SJCRH30 (cell line): ENCODE measurements around the gene ATP5ME. TPM values are rescaled to one million over a fixed set of nuclear protein-coding genes. Genes with fewer than 3 reads are reported as not detected.
A peak's percentile ranks its signal among the peaks of the same experiment; 100 is the strongest.
"Not testable (repeated sequence)": the region's sequence is repeated elsewhere in the genome, so short reads cannot be mapped to it uniquely, and the experiment has no call there.

Experiments
- DNase-seq, 2 experiments: peaks; one replicate each; pipeline ENCODE4 v3.0.0-alpha.2; 2015 to 2020
- H3K27ac ChIP-seq: fragments of 250-450 bp; sonication (Bioruptor Pico); 2 replicates; pipeline ENCODE4 v1.5.1; 2020; ENCODE audit warnings: mild to moderate bottlenecking, moderate library complexity
- H3K27me3 ChIP-seq: fragments of 250-450 bp; sonication (Bioruptor Pico); 2 replicates; pipeline ENCODE4 v1.5.1; 2020; ENCODE audit warnings: mild to moderate bottlenecking, moderate library complexity
- H3K36me3 ChIP-seq: fragments of 250-450 bp; sonication (Bioruptor Pico); 2 replicates; pipeline ENCODE4 v1.5.1; 2020; ENCODE audit warnings: mild to moderate bottlenecking, moderate library complexity
- H3K4me1 ChIP-seq: fragments of 250-450 bp; sonication (Bioruptor Pico); 2 replicates; pipeline ENCODE4 v1.5.1; 2020; ENCODE audit warnings: mild to moderate bottlenecking, moderate library complexity
- H3K4me3 ChIP-seq: fragments of 250-450 bp; sonication (Bioruptor Pico); 2 replicates; pipeline ENCODE4 v1.5.1; 2020; ENCODE audit warnings: mild to moderate bottlenecking, moderate library complexity
- H3K9me3 ChIP-seq: fragments of 250-450 bp; sonication (Bioruptor Pico); replicated peaks from 2 replicates; pipeline ENCODE4 v1.5.1; 2020; ENCODE audit warnings: mild to moderate bottlenecking, moderate library complexity
- total RNA-seq: library from RNA; depleted of rRNA; stranded (reverse); fragments of >200 nt; shearing (Covaris generic); gene quantifications from 2 replicates; pipeline ENCODE4 v1.2.3, GENCODE V29; 2014

ATP5ME gene
- total RNA-seq, 1 experiment from 2014 or later = 338 TPM

DNA sequence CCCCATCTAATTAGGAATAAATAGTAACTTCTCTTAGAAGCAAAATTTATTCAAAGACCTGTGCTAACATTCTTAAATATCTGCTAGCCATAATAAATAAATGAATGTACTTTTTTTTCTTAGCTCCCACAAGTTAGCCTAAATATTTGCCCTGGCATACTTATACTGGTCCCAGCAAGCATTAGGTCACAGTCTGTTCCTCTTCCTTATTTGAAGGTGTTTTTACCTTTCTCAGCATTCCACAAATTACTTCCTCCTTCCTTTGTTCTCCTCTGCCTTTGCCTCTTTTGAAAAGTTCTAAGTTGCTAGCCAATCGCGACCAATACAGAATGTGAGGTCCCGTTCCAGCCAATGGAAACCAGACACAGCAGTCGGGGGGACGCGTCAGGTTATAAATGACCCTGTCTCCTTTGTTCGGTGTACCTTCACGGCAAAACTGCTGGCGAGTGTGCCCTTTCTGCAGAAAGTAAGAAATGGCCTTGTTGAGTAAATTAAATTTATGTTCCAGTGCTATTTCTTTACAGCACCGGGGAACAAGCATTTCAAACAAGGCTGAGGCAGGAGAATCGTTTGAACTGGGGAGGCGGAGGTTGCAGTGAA lies 20.4 kb upstream of the ATP5ME start:
- H3K36me3 ChIP-seq, DNase-seq, H3K4me3 ChIP-seq, H3K9me3 ChIP-seq, H3K4me1 ChIP-seq, H3K27me3 ChIP-seq, H3K27ac ChIP-seq: not testable (repeated sequence)

DNA sequence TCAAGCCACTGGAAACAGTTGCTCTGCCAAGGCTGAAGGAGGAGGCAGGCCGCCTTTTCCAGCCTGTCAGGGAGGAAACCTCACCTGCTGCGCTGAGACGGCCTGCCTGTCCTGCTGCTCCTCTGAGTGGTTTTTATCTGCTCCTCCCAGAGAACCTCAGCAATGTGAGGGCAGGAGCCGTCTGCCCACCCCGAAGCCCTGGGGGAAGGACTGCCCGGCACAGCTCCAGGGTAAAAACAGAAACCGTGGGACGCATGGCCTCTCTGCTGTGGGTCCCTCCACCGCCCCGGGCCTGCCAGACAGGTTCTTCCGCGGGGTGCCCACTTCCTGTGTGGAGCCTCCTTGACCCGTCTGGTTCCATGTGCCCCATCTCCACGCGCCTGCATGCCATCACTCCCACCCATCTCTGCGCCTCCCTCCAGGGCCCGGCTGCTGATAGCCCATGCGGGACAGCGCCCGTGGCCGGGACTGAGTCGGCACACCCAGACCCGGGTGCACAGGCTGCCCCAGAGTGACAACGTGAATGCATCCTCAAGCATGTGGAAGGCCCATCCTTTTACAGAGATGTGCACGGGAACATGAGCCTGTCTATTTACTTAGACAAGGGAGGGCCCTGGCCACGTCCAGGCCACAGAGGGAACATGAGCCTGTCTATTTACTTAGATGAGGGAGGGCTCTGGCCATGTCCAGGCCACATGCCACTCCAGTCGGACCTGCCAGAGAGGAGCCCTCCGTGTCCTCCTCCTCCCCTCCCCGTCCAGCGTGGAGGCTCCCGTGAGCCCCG lies 18.9 kb upstream of the ATP5ME start:
- Histone ChIP-seq H3K4me1 (no peaks in the 10 kb centered on the region), H3K27ac (no peak overlapping the region), H3K4me3 (no peak overlapping the region), H3K9me3 (no peaks in the 10 kb centered on the region), H3K27me3 (no peaks in the 10 kb centered on the region), H3K36me3 (no peaks in the 10 kb centered on the region)
- DNase-seq = no peak

DNA sequence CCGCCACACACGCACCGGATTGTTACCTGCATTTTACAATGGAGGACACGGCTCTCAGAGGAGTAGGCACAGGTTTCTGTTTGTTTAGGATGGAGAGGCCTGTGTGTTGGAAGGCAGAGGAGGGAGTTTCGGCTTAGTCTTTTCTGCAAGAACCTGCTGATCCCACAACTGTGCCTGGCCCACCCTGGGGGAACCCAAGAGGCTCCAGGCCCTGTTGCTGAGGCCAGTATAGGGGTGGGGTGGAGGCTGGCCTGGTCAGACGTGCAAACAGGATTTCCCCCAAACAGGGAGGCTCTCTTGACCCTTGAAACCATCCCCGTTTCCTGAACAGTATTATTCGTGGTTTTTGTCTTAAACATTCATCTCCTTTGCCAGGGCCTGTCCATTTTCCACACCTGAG lies 15.6 kb upstream of the ATP5ME start:
- Histone ChIP-seq H3K36me3 (no peaks in the 10 kb centered on the region), H3K27ac (no peak overlapping the region), H3K4me3 (no peak overlapping the region), H3K9me3 (no peaks in the 10 kb centered on the region), H3K27me3 (no peaks in the 10 kb centered on the region), H3K4me1 (peaks cover 15% of the 10 kb centered on the region)
- no peak for DNase-seq

DNA sequence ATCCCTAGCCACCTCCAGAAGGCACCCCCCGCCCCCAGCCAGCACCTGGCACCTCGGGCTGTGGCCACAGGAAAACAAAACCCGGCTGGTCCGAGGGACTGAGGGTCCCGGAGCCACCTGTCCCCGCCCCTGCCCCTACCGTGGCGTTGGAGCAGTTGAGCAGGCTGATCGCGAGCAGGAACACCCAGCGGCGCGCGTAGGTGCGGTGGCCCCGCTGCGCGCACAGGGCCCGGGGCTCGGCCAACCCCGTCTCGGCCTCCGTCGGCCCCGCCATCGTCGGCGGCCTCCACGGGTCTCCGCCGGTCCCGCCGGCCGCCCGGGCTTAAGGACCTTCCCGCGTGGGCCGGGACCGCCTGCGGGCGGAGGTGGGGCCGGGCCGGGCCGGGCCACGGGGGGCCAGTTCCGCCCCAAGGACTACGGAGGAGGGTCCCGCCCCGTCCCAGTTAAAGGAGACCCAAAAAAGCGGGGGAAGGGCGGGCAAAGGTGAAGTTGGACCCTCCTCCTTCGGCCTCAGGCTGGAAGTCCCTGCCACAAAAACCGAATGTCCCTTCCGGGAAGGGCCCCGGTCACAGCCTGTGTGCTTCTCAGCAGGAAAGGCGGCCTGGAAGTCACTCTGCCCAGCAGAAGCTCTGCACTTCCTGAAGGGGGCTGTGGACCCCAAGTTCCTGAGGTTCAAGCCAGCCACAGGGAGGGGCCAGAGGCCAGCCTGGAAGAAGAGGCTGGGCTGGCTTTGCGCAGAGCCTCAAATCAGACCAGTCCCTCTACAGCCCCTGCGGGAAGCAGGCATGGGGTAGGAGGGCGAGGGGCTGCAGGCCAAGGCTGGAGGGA lies 15.0 kb upstream of the ATP5ME start, which contains the start of gene SLC49A3:
Gene SLC49A3, minus strand, starts transcription at position 298 of the 828 bp plus-strand sequence. Its CDS starts 24 bp downstream, at position 274.
- H3K27ac ChIP-seq = no peak within 1 kb of the TSS
- H3K9me3 ChIP-seq = no peaks in the 10 kb centered on the region
- H3K4me3 ChIP-seq = no peak within 1 kb of the TSS
- no peak for DNase-seq
- no peaks in the 10 kb centered on the region for H3K27me3 ChIP-seq
- H3K36me3 ChIP-seq = no peaks in the 10 kb centered on the region
- H3K4me1 ChIP-seq = peaks cover 15% of the 10 kb centered on the region

DNA sequence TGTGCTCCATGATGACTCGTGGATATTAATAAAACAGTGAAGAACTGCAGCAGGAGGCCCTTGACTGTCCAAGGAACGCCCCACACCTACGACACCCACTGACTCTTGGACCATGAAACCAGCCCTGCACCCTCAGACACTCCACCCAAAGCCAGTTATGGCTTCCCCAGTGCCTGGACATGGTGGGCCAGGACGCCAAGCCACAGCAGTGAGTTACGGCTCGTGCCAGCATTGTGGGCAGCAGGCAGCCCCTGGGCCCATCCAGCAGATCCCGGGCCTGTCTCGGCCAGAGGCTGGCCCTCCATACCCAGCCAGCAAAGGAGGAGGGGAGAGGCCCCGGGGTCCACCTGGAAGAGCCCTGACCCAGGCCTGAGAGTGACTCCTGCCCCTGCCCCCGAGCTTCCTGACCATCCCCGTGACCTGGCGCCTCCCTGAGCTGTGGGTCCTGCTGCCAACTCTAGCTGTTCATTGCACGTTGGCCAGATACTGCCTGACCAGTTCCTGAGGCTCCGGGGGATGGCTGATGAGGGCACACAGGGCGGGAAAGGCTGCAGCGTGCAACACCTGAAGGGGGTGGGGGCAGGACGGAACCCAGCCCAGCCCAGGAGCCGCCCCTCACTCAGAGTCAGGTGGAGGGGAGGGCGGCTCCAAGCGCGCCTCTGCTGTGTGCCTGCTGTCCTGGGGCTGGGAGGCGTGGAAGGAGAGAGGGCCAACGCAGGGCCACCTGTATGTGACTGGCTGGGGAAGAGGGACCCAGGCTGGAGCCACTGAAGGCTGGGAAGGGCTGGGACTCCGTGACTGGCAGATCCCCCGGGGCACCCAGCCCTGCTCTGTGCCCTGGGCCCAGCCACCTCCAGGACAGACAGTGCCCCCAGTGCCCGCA lies 14.1 kb upstream of the ATP5ME start:
- no peaks in the 10 kb centered on the region for H3K36me3 ChIP-seq
- H3K4me1 ChIP-seq = peaks cover 15% of the 10 kb centered on the region
- no peaks in the 10 kb centered on the region for H3K27me3 ChIP-seq
- DNase-seq = no peak
- no peak overlapping the region; the same call in 1 of the 2 replicates for H3K27ac ChIP-seq
- no peaks in the 10 kb centered on the region for H3K9me3 ChIP-seq
- no peak overlapping the region for H3K4me3 ChIP-seq

DNA sequence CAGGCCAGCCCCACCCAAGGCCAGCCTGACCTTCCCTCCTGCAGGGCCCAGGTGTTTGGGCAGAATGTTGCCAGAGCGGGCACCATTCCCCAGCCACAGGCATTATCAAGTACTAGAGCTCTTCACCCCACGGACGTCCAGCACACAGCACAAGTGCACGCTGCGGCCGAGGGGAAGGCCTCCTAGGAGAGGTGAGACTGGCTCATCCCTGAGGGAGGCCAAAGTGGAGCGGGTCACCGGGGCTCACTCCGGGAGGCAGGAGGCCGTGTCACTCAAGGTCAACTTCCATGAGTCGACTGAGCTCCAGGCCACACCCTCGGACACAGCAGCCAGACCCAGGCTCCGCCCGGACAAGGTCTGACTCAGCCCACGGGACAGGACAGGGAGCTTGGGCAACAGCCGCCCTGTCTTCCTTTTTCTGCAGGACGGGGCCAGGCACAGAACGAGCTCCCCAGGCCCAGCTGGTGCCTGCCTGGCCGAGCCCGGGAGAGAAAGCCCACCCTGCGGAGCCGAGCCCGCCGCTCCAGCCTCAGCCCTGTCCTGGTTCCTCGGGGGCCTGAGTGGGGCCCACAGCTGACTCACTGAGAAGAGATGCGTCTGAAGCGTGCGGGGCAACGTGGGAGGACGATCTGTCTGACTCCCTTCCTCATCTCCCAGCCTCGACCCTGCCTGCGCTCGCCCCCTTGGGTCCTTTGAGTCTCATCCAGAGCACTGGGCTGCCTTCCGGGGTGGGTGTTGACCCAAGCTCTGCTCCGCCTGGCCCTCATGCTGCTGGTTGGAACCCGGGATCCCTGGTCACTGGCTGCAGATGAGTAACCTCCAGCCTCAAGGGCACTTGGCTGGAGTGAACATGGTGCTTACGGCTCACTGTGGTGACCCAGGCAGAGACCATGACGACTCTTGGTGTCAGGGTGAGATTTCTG lies 13.2 kb upstream of the ATP5ME start:
- Histone ChIP-seq H3K27ac (peak overlapping the region; percentile 46), H3K4me3 (no peak overlapping the region), H3K4me1 (peaks cover 15% of the 10 kb centered on the region), H3K9me3 (no peaks in the 10 kb centered on the region), H3K36me3 (no peaks in the 10 kb centered on the region), H3K27me3 (no peaks in the 10 kb centered on the region)
- peak; percentile 70 to 81 for DNase-seq

DNA sequence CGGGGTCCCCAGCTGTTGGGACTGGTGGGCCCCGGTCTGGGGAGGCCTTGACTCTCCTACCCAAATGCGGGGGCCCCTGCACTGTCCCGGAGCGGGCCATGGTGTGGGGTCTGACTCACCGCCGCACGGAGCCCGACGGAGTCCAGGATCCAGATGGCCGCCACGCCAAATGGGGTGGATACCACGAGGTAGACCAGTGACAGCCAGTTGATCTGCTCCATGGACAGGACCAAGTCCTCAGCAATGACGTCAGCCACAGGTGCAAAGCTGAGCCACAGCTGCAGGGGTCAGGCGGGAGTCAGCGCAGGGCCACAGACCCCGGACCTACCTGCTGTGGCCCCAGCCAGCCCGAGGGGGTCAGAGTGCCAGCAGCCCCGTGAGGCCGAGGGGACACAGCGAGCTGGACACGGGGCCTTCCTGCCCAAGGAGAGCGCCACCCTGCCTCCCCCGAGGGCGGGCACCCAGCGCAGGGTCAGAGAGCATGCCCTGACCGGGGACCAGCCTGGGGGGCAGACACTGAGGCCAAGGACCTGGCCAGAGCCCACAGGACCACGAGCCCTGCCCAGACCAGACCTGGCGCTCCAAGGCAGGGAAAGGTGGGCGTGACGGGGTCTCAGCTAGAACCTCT lies 12.5 kb upstream of the ATP5ME start:
- no peaks in the 10 kb centered on the region for H3K9me3 ChIP-seq
- peak overlapping the region; percentile 46 for H3K27ac ChIP-seq
- DNase-seq = no peak
- H3K4me3 ChIP-seq = no peak overlapping the region
- H3K27me3 ChIP-seq = no peaks in the 10 kb centered on the region
- H3K36me3 ChIP-seq = no peaks in the 10 kb centered on the region
- H3K4me1 ChIP-seq = peaks cover 15% of the 10 kb centered on the region

DNA sequence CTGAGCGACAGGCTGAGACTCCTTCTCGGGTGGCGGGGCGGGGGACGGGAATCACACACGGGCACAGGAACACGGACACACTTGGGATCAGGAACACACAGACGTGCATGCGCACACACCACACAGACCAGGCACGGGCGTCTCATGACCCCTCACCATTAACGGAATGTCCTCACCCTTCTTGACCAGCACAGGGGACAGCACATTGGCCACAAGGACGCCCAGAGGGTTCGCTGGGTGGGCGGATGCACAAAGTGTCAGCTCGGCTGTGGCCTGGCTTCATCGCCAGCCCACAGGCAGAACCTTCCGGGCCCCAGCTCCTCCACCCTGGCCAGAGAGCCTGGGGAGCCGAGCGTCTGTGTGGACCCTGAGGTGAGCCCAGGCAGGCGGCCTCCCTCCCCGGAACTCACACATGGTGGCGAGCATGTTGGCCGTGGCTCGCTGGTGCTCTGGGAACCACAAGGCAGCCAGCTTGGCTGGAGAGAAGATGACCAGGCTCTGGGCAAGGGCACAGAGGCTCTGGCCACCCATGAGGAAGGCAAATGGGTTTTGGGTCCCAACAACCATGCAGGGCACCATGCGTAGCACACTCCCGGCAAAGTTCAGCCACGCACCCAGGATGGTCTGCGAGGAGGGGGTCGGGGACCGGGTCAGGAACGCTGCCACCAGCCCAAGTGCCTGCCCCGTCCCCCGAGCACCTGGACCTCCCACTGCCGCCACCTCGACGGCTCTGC lies 11.8 kb upstream of the ATP5ME start:
- no peak for DNase-seq
- Histone ChIP-seq H3K4me3 (no peak overlapping the region), H3K4me1 (peaks cover 15% of the 10 kb centered on the region), H3K27me3 (no peaks in the 10 kb centered on the region), H3K27ac (no peak overlapping the region), H3K9me3 (no peaks in the 10 kb centered on the region), H3K36me3 (no peaks in the 10 kb centered on the region)

DNA sequence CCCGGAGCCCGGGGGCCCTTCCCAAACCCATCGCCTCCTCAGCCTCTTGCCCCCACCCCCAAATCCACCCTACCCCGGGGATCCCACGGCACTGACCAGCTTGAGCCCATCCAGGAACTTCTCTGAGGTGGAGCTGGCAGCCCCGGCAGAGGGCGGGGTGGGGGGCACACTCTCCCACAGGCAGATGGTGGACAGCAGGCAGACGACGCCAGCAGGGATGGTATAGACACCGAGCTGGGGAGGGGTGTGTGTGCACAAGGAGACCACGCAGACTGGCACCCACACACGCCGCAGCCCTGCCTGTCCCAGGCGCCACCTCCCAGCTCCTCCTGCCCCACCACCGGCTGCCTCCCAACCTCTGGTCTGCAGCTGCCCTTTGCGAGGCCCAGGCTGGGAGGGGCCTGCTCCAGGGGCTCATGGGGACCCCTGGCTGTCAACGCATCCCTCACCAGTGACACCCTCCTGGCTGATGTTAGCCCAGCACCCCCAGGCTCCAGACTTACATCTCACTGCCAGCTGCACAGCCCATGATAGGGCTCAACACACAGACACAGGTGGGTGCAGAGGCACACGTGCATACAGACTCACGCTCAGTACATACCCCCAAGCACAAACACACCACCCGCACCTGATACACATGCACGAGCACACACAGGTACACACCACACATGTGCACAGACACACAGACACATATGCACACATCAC lies 10.7 kb upstream of the ATP5ME start:
- no peaks in the 10 kb centered on the region for H3K36me3 ChIP-seq
- no peaks in the 10 kb centered on the region for H3K9me3 ChIP-seq
- no peak for DNase-seq
- H3K27me3 ChIP-seq = no peaks in the 10 kb centered on the region
- no peak overlapping the region; the same call in 1 of the 2 replicates for H3K27ac ChIP-seq
- H3K4me3 ChIP-seq = no peak overlapping the region
- peaks cover 15% of the 10 kb centered on the region for H3K4me1 ChIP-seq

DNA sequence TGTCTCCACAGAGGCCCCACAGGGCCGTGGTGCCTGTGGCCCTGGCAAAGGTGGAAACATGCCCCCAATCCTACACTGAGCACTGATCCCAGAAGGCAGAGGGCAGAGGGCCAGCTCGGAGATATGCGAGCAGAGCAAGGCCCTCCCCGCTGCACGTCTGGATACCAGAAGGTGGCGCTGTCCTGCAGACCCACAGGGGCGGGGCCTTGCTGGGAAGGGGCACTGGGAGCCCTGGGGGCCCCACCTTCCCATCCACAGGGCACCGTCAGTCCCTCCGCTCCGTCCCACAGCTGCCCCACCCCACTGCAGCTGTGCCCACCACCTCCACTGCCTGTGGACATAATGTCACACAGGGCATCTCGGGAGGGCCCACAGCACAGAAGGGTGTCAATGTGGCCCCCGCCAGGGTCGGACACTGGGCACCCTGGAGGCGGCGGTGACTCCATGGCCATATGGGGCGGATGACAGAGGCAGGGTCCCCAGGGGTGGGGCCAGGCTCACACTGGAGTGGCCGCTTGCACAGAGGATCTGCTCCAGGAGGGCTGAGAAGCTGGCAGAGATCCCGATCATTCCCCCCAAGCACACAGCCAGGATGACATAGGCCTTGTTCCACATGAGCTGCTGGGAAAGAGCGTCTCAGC lies 10.0 kb upstream of the ATP5ME start:
- peak; percentile 85 to 89 for DNase-seq
- Histone ChIP-seq H3K4me3 (peak overlapping the region; percentile 37), H3K27ac (peak overlapping the region; percentile 8; the same call in 1 of the 2 replicates), H3K27me3 (no peaks in the 10 kb centered on the region), H3K36me3 (no peaks in the 10 kb centered on the region), H3K4me1 (peaks cover 15% of the 10 kb centered on the region), H3K9me3 (no peaks in the 10 kb centered on the region)

DNA sequence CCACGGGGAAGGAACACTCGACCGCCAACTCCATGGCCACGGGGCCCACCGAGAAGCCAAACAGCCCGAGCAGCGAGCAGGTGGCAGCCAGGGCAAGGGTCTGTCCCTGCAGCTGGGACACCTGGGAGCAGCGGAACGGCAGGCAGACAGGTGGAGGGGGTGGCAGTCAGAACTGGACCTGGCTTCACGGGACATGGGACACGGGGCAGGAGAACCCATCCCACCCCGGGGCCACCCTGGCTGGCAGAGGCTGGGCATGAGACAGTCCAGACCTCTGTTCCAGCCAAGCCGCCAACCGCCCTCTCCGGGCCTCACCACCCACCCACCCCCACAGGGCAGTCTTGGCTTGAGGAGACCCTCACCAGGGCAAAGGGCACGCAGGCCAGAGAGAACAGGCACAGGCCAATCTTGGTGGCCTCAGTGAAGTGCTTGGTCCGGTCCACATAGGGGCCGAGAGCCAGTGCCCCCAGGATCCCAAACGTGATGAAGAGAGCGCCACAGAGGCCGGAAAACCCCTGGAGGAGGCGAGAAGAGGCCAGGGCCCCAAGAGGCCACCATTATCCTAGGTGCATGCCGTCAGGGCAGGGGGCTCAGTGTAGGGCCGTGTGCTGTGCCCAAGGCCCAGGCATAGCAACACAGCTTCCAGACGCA lies 9.3 kb upstream of the ATP5ME start:
- no peak overlapping the region for H3K4me3 ChIP-seq
- no peaks in the 10 kb centered on the region for H3K9me3 ChIP-seq
- H3K4me1 ChIP-seq = peaks cover 19% of the 10 kb centered on the region
- H3K27ac ChIP-seq = no peak overlapping the region
- no peaks in the 10 kb centered on the region for H3K27me3 ChIP-seq
- no peak for DNase-seq
- H3K36me3 ChIP-seq = no peaks in the 10 kb centered on the region
